Thyroid gland (tissue), 4 donors: Measurements from ENCODE around the gene PLCB3. TPM values are rescaled to one million over a fixed set of nuclear protein-coding genes. Genes with fewer than 3 reads are reported as not detected.

Experiments
- DNase-seq, 2 donors: peaks; one replicate each; pipeline ENCODE4 v3.0.0-alpha.2; 2019
- H3K27ac ChIP-seq, 3 donors: fragments of 200-600 bp; sonication (generic); 1 replicate in 2 of 3; 2 replicates in 1 of 3; pipeline ENCODE4 v1.5.1; 2016 to 2019; ENCODE audit warnings: mild to moderate bottlenecking in 1 of 3, moderate library complexity in 1 of 3
- H3K27me3 ChIP-seq: fragments of 200-600 bp; sonication (generic); one replicate; pipeline ENCODE4 v1.5.1; 2019
- H3K36me3 ChIP-seq, 2 donors: fragments of 200-600 bp; sonication (generic); one replicate each; pipeline ENCODE4 v1.5.1; 2016 to 2019
- H3K4me1 ChIP-seq, 2 donors: fragments of 200-600 bp; sonication (generic); one replicate each; pipeline ENCODE4 v1.5.1; 2017 to 2019
- H3K4me3 ChIP-seq, 3 donors: fragments of 200-600 bp; sonication (generic); replicated peaks in 1 of 3; 1 replicate in 2 of 3; 2 replicates in 1 of 3; pipeline ENCODE4 v1.5.1; 2016; ENCODE audit warnings: mild to moderate bottlenecking in 1 of 3
- H3K9me3 ChIP-seq: fragments of 200-600 bp; sonication (generic); one replicate; pipeline ENCODE4 v1.5.1; 2017
- CTCF ChIP-seq, 6 experiments: fragments of 200-600 bp in 3 of 6; fragments of 450-650 bp in 3 of 6; sonication (generic) in 3 of 6; IDR thresholded peaks; one replicate each; pipeline ENCODE4 v1.5.1; 2016 to 2019; ENCODE audit warnings: antibody characterized with exemption in 6 of 6, mild to moderate bottlenecking in 2 of 6, inconsistent platforms in 1 of 6, moderate library complexity in 1 of 6
- POLR2A ChIP-seq, 2 donors: fragments of 450-650 bp; IDR thresholded peaks; one replicate each; pipeline ENCODE4 v1.6.1; 2017; ENCODE audit warnings: antibody characterized with exemption in 2 of 2, mild to moderate bottlenecking in 2 of 2, moderate library complexity in 1 of 2
- WGBS, 2 donors: methylation state at CpG; one replicate each; pipeline ENCODE4 v1.1.5; 2017; 5-methylcytosine and 5-hydroxymethylcytosine counted together
- intact Hi-C: fragments of 100-400 bp; cut with DNase I; formaldehyde crosslinking; loops from one replicate; pipeline ENCODE4 v1.15.1; 2023
- total RNA-seq, 4 donors: library from RNA; depleted of rRNA; stranded (reverse); fragments of >200 nt; gene quantifications; one replicate each; pipeline ENCODE4 v1.2.3, GENCODE V29; 2016

PLCB3 gene
- total RNA-seq, 4 donors from 2014 or later, result 18.8 to 39.2 (median 23.5) TPM

- no peak within 1 kb of the TSS for H3K27ac ChIP-seq
- H3K27me3 ChIP-seq, result peaks cover 5% of the 10 kb centered on the region
- no peak for DNase-seq
- H3K4me1 ChIP-seq, result peaks cover 0 to 23% of the 10 kb centered on the region in 2 donors
- H3K9me3 ChIP-seq, result no peaks in the 10 kb centered on the region
- intact Hi-C loops, result no loop called here
- peak within 1 kb of the TSS in 1 of 3 donors; percentile 23 for H3K4me3 ChIP-seq
- no peaks in the 10 kb centered on the region for H3K36me3 ChIP-seq
- no peak for TF ChIP-seq CTCF (IDR thresholded peaks at IDR 0.05)
- TF ChIP-seq POLR2A (IDR thresholded peaks at IDR 0.05), result no peak
- 10 to 27% methylated on average over 4 to 8 of the region's 45 CpGs for whole genome bisulfite sequencing, 2 donors
These were observed 40.0 kb downstream of the PLCB3 start, which contains the start of gene KCNK4 for GRCh38 chr11:64291262-64291751. KCNK4 (plus strand) TSS chr11:64291302; CDS start chr11:64293019, 1,717 bp downstream.

- Histone ChIP-seq H3K4me3 (peak overlapping the region in 1 of 3 donors; percentile 23), H3K4me1 (peaks cover 0 to 18% of the 10 kb centered on the region in 2 donors), H3K9me3 (no peaks in the 10 kb centered on the region), H3K36me3 (no peaks in the 10 kb centered on the region), H3K27me3 (peaks cover 5% of the 10 kb centered on the region), H3K27ac (no peak overlapping the region)
- DNase-seq, result no peak
- WGBS, 2 donors, result 0 to 1% methylated on average over 1 to 15 of the region's 96 CpGs
- TF ChIP-seq POLR2A (IDR thresholded peaks at IDR 0.05), result no peak
- TF ChIP-seq CTCF (IDR thresholded peaks at IDR 0.05), result no peak
- intact Hi-C loops, result no loop called here
These were observed 40.6 kb downstream of the PLCB3 start for GRCh38 chr11:64291752-64292459.

GRCh38 chr11:64292460-64293254 is 41.3 kb downstream of the PLCB3 start:
- peaks cover 5% of the 10 kb centered on the region for H3K27me3 ChIP-seq
- H3K36me3 ChIP-seq, result no peaks in the 10 kb centered on the region
- no peak for DNase-seq
- no peaks in the 10 kb centered on the region for H3K9me3 ChIP-seq
- peak overlapping the region in 1 of 3 donors; percentile 23 for H3K4me3 ChIP-seq
- H3K27ac ChIP-seq, result no peak overlapping the region
- no peak for TF ChIP-seq CTCF (IDR thresholded peaks at IDR 0.05)
- peaks cover 2 to 20% of the 10 kb centered on the region in 2 donors for H3K4me1 ChIP-seq
- 17 to 20% methylated on average over 14 to 26 of the region's 42 CpGs for WGBS, 2 donors
- intact Hi-C loops, result no loop called here

GRCh38 chr11:64294774-64295173 is 43.4 kb downstream of the PLCB3 start:
- no peak for TF ChIP-seq CTCF (IDR thresholded peaks at IDR 0.05)
- no peak for TF ChIP-seq POLR2A (IDR thresholded peaks at IDR 0.05)
- no peak overlapping the region for H3K27ac ChIP-seq
- no peaks in the 10 kb centered on the region for H3K9me3 ChIP-seq
- intact Hi-C loops, result no loop called here
- 50 to 57% methylated on average over 3 of the region's 3 CpGs for WGBS, 2 donors
- peaks cover 14 to 39% of the 10 kb centered on the region in 2 donors for H3K4me1 ChIP-seq
- peaks cover 5% of the 10 kb centered on the region for H3K27me3 ChIP-seq
- H3K4me3 ChIP-seq, result no peak overlapping the region
- no peak for DNase-seq
- H3K36me3 ChIP-seq, result no peaks in the 10 kb centered on the region
